Ishikawa (cell line): ENCODE results near the gene SHB.

Experiments
- CREB1 ChIP-seq: IDR thresholded peaks from 2 replicates; pipeline ENCODE4 v1.6.1; 2012; ENCODE audit warnings: low read depth
- EGR1 ChIP-seq: IDR thresholded peaks from 2 replicates; pipeline ENCODE4 v1.6.1; 2012
- EP300 ChIP-seq: IDR thresholded peaks from 2 replicates; pipeline ENCODE4 v1.6.1; 2012; ENCODE audit warnings: borderline replicate concordance
- FOXM1 ChIP-seq: IDR thresholded peaks from 2 replicates; pipeline ENCODE4 v1.6.1; 2012; ENCODE audit warnings: low read depth, borderline replicate concordance
- MAX ChIP-seq: IDR thresholded peaks from 2 replicates; pipeline ENCODE4 v1.6.1; 2012
- NFIC ChIP-seq: IDR thresholded peaks from 2 replicates; pipeline ENCODE4 v1.6.1; 2012
- RAD21 ChIP-seq: IDR thresholded peaks from 2 replicates; pipeline ENCODE4 v1.6.1; 2012; ENCODE audit warnings: low read depth
- TEAD4 ChIP-seq: IDR thresholded peaks from 2 replicates; pipeline ENCODE4 v1.6.1; 2012
- YY1 ChIP-seq: IDR thresholded peaks from 2 replicates; pipeline ENCODE4 v1.6.1; 2012; ENCODE audit warnings: low read depth

- TF ChIP-seq EP300 (no peak), RAD21 (no peak), TEAD4 (no peak), YY1 (no peak), NFIC (no peak), CREB1 (no peak), FOXM1 (no peak), EGR1 (no peak), MAX (no peak)
Observed at GRCh38 chr9:38015266-38015665, 53.8 kb downstream of the SHB start.
